Measurements from ENCODE around the gene HM13. TPM values are rescaled to one million over a fixed set of nuclear protein-coding genes. Genes with fewer than 3 reads are reported as not detected.

Gene HM13
- total and polyA plus RNA-seq, 9 of the 15 experiments (the other 6 are each of a cell fraction or from before 2014, with no cell fraction given): 7.7 to 136 (median 74.5) TPM

DNA sequence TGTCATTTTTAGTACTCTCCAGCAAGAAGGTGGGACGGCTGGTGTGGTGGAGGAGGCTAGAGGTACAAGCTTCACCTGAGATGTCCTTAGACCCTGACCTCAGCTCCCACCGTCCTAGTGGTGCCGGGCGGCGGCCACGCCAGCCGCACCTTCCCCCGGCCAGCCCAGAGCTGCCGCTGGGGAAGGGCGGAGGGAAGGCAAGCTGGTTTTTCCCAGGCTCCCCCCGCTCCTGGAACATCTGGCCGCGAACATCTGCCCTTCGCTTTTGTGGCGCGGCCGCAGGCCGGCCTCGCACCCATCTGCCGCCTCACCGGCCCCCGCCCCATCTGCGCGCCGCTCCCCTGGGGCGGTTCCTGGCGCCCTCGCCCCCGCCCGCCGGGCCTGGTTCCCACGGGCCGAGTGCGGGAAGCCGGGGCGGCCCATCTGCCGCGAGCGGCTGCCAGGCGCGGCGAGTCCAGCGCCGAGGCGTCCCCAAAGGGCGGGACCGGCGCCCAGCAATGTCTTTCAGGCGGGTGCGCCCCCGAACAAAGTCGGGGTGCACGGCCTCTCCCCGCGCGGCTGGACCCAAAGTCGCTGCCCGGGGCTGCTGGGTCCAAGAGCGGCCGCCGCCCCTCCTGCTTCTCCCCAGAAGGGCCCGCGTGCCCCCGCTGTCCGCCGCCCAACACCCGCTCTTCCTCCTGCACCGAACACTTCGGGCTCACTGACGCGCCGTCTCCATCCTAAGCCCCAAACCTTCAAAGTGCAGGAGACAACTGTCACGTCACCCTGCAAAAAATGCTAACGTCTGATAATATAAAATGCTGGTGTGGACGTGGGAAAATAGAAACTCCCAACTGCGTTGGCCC, 73.5 kb downstream of the HM13 start (continued):
- TF ChIP-seq CCNT2 (IDR thresholded peaks at IDR 0.05; ENCODE audit: borderline replicate concordance, extremely low read depth, insufficient read length, low read depth, low read length): peak; percentile 18
- peak in 1 of 2 experiments; percentile 21; a peak in 2 of 4 replicates for TF ChIP-seq NRF1 (conservative IDR thresholded peaks at IDR 0.05 in 1 of 2, IDR thresholded peaks at IDR 0.05 in 1 of 2)
- TF ChIP-seq, protein P1, sequence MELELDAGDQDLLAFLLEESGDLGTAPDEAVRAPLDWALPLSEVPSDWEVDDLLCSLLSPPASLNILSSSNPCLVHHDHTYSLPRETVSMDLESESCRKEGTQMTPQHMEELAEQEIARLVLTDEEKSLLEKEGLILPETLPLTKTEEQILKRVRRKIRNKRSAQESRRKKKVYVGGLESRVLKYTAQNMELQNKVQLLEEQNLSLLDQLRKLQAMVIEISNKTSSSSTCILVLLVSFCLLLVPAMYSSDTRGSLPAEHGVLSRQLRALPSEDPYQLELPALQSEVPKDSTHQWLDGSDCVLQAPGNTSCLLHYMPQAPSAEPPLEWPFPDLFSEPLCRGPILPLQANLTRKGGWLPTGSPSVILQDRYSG (tag; conservative IDR thresholded peaks at IDR 0.05; ENCODE audit: low read depth): no peak
- TF ChIP-seq, protein P2, sequence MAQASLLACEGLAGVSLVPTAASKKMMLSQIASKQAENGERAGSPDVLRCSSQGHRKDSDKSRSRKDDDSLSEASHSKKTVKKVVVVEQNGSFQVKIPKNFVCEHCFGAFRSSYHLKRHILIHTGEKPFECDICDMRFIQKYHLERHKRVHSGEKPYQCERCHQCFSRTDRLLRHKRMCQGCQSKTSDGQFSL (CRISPR knock-in tag; IDR thresholded peaks at IDR 0.05): no peak
- TF ChIP-seq, protein P2 (tag; IDR thresholded peaks at IDR 0.05): no peak
- TF ChIP-seq RHOXF2B (CRISPR knock-in tag; conservative IDR thresholded peaks at IDR 0.05): no peak
- no peak for TF ChIP-seq RAD21 (CRISPR knock-in tag; conservative IDR thresholded peaks at IDR 0.05 in 1 of 2, IDR thresholded peaks at IDR 0.05 in 1 of 2)
- TF ChIP-seq ZNF146 (CRISPR knock-in tag; IDR thresholded peaks at IDR 0.05; ENCODE audit: unreplicated experiment): no peak
- TF ChIP-seq, protein P3, sequence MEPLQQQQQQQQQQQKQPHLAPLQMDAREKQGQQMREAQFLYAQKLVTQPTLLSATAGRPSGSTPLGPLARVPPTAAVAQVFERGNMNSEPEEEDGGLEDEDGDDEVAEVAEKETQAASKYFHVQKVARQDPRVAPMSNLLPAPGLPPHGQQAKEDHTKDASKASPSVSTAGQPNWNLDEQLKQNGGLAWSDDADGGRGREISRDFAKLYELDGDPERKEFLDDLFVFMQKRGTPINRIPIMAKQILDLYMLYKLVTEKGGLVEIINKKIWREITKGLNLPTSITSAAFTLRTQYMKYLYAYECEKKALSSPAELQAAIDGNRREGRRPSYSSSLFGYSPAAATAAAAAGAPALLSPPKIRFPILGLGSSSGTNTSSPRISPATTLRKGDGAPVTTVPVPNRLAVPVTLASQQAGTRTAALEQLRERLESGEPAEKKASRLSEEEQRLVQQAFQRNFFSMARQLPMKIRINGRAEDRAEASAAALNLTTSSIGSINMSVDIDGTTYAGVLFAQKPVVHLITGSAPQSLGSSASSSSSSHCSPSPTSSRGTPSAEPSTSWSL (CRISPR knock-in tag; IDR thresholded peaks at IDR 0.05; ENCODE audit: borderline replicate concordance): no peak
- no peak for TF ChIP-seq ZNF76 (CRISPR knock-in tag; IDR thresholded peaks at IDR 0.05; ENCODE audit: borderline replicate concordance)
- no peak for TF ChIP-seq NFIC (IDR thresholded peaks at IDR 0.05)
- TF ChIP-seq CTBP1 (IDR thresholded peaks at IDR 0.05; ENCODE audit: borderline replicate concordance): 0 out of 2 replicates have a peak, but pooled peaks have one; percentile 17
